OCI-LY7 (cell line): ENCODE data around the gene CDC14B. TPM values are rescaled to one million over a fixed set of nuclear protein-coding genes. Genes with fewer than 3 reads are reported as not detected.

Experiments
- BruUV-seq: library from RNA; stranded (reverse); fragments of 400-500 nt; replicated peaks from 2 replicates; lab custom pipeline; 2021; lab: Mats Ljungman, UMichigan
- CTCF ChIA-PET: fragments of 300-600 bp; sonication (Branson Sonifier 250); formaldehyde crosslinking; loops from one replicate; lab custom pipeline; 2022; ENCODE audit warnings: antibody characterized with exemption; ENCODE audit not compliant: unreplicated experiment; lab: Charles Lee
- POLR2A ChIA-PET: fragments of 300-600 bp; sonication (Branson Sonifier 250); formaldehyde crosslinking; loops from one replicate; lab custom pipeline; 2022; ENCODE audit warnings: antibody characterized with exemption; lab: Charles Lee
- DNase-seq: peaks from one replicate; pipeline ENCODE4 v3.0.0-alpha.2; 2015; ENCODE audit warnings: low spot score
- H2AFZ ChIP-seq: fragments of 200-600 bp; sonication (generic), shearing (Covaris generic); 2 replicates; pipeline ENCODE4 v1.6.1; 2014; ENCODE audit warnings: mild to moderate bottlenecking, antibody characterized with exemption, low read length, moderate library complexity
- H3K27ac ChIP-seq: fragments of 200-600 bp; sonication (generic); 2 replicates; pipeline ENCODE4 v1.5.1; 2014; ENCODE audit warnings: mixed run types, low read depth, mild to moderate bottlenecking, moderate library complexity, low read length, inconsistent platforms; ENCODE audit not compliant: poor library complexity, severe bottlenecking
- H3K36me3 ChIP-seq: fragments of 200-600 bp; sonication (generic); 2 replicates; pipeline ENCODE4 v1.6.1; 2014; ENCODE audit warnings: mild to moderate bottlenecking, antibody characterized with exemption, low read length, moderate library complexity, mixed read lengths; ENCODE audit not compliant: insufficient read depth
- H3K4me1 ChIP-seq: fragments of 200-600 bp; sonication (generic); 2 replicates; pipeline ENCODE4 v1.5.1; 2014; ENCODE audit warnings: mild to moderate bottlenecking, low read length; ENCODE audit not compliant: insufficient read depth, poor library complexity, severe bottlenecking
- H3K4me2 ChIP-seq: fragments of 200-600 bp; sonication (generic); 2 replicates; pipeline ENCODE4 v1.6.1; 2014; ENCODE audit warnings: mild to moderate bottlenecking, low read length
- H3K4me3 ChIP-seq: fragments of 200-600 bp; sonication (generic); 2 replicates; pipeline ENCODE4 v1.5.1; 2014; ENCODE audit warnings: mild to moderate bottlenecking, low read depth, low read length; ENCODE audit not compliant: poor library complexity, severe bottlenecking
- H3K79me2 ChIP-seq: fragments of 200-600 bp; sonication (generic); 2 replicates; pipeline ENCODE4 v1.6.1; 2016; ENCODE audit warnings: low read depth, mild to moderate bottlenecking, low read length, moderate library complexity, mixed read lengths; ENCODE audit not compliant: insufficient read depth
- H3K9me2 ChIP-seq: fragments of 200-600 bp; sonication (generic); 2 replicates; pipeline ENCODE4 v1.6.1; 2016; ENCODE audit warnings: mild to moderate bottlenecking, low read length, mixed read lengths; ENCODE audit not compliant: insufficient read depth
- H3K9me3 ChIP-seq: fragments of 200-600 bp; sonication (generic); 2 replicates; pipeline ENCODE4 v1.6.1; 2014; ENCODE audit warnings: mild to moderate bottlenecking, mixed run types, low read length, mixed read lengths
- H4K20me1 ChIP-seq: fragments of 200-600 bp; sonication (generic); 2 replicates; pipeline ENCODE4 v1.6.1; 2014; ENCODE audit warnings: mild to moderate bottlenecking, antibody characterized with exemption, low read length, moderate library complexity, mixed read lengths; ENCODE audit not compliant: insufficient read depth
- EZH2phosphoT487 ChIP-seq: fragments of 200-600 bp; sonication (generic); IDR thresholded peaks from 2 replicates; pipeline ENCODE4 v1.6.1; 2018; ENCODE audit warnings: low read depth, borderline replicate concordance, mild to moderate bottlenecking, mixed run types, antibody characterized with exemption, low read length, moderate library complexity, mixed read lengths
- intact Hi-C: fragments of 100-400 bp; cut with micrococcal nuclease; formaldehyde crosslinking; loops from one replicate; pipeline ENCODE4 v1.10.0; 2022; ENCODE audit not compliant: unreplicated experiment
- total RNA-seq, 2 experiments: library from RNA; depleted of rRNA in 1 of 2; stranded (reverse); fragments of >200 nt in 1 of 2; shearing (Covaris generic) in 1 of 2; gene quantifications; 2 replicates each; pipeline ENCODE4 v1.2.3, GENCODE V29; 2014 to 2022
- TF ChIP-seq, protein P1 (sequence below): fragments of 200-600 bp; sonication (generic); conservative IDR thresholded peaks from 2 replicates; pipeline ENCODE4 v1.5.1; 2014; ENCODE audit warnings: mild to moderate bottlenecking, antibody characterized with exemption, low read length, moderate library complexity, mixed read lengths

Gene CDC14B
- total RNA-seq, 2 experiments from 2014 or later = 0.27 TPM; not detected in 1

GRCh38 chr9:96567203-96567700 is 52.4 kb downstream of the CDC14B start:
- Histone ChIP-seq H3K36me3 (no peaks in the 10 kb centered on the region), H2AFZ (peak overlapping the region; percentile 91), H3K9me3 (no peaks in the 10 kb centered on the region), H3K4me3 (peak overlapping the region; percentile 66), H3K79me2 (no peaks in the 10 kb centered on the region), H3K4me2 (peak overlapping the region; percentile 81), H3K9me2 (no peaks in the 10 kb centered on the region), H3K4me1 (peaks cover 5% of the 10 kb centered on the region), H3K27ac (no peak overlapping the region), H4K20me1 (no peaks in the 10 kb centered on the region)
- BruUV-seq = no TSS peak
- TF ChIP-seq EZH2phosphoT487 = no peak
- TF ChIP-seq, protein P1, sequence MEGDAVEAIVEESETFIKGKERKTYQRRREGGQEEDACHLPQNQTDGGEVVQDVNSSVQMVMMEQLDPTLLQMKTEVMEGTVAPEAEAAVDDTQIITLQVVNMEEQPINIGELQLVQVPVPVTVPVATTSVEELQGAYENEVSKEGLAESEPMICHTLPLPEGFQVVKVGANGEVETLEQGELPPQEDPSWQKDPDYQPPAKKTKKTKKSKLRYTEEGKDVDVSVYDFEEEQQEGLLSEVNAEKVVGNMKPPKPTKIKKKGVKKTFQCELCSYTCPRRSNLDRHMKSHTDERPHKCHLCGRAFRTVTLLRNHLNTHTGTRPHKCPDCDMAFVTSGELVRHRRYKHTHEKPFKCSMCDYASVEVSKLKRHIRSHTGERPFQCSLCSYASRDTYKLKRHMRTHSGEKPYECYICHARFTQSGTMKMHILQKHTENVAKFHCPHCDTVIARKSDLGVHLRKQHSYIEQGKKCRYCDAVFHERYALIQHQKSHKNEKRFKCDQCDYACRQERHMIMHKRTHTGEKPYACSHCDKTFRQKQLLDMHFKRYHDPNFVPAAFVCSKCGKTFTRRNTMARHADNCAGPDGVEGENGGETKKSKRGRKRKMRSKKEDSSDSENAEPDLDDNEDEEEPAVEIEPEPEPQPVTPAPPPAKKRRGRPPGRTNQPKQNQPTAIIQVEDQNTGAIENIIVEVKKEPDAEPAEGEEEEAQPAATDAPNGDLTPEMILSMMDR = no peak
- peak; percentile 9 for DNase-seq
- intact Hi-C loops = loop anchor here (2.0 to 5.0 kb wide), 2 partner anchors 116 to 240 kb away; partner anchors contain the start of gene HABP4
- POLR2A ChIA-PET = interaction anchor here (0.6 to 1.3 kb wide), 3 partner anchors 10 to 170 kb away, joined by 3 to 6 read pairs (median 4); no protein-coding TSS in a partner anchor
- CTCF ChIA-PET = interaction anchor here (0.6 to 1.0 kb wide), 5 partner anchors 15 to 1065 kb away, joined by 3 read pairs; no protein-coding TSS in a partner anchor

GRCh38 chr9:96566498-96567202 is 53.0 kb downstream of the CDC14B start:
- CTCF ChIA-PET = interaction anchor here (0.6 to 1.0 kb wide), 6 partner anchors 15 to 1066 kb away, joined by 3 read pairs; no protein-coding TSS in a partner anchor
- H3K36me3 ChIP-seq = no peaks in the 10 kb centered on the region
- H4K20me1 ChIP-seq = no peaks in the 10 kb centered on the region
- H3K79me2 ChIP-seq = no peaks in the 10 kb centered on the region
- peak overlapping the region; percentile 66 for H3K4me3 ChIP-seq
- peak overlapping the region; percentile 91 for H2AFZ ChIP-seq
- BruUV-seq = no TSS peak
- peaks cover 5% of the 10 kb centered on the region for H3K4me1 ChIP-seq
- no peaks in the 10 kb centered on the region for H3K9me3 ChIP-seq
- POLR2A ChIA-PET = interaction anchor here (1.2 to 1.3 kb wide), 2 partner anchors 9 to 11 kb away, joined by 3 to 4 read pairs; no protein-coding TSS in a partner anchor
- no peak for TF ChIP-seq EZH2phosphoT487
- TF ChIP-seq, protein P1 = peak; percentile 76
- DNase-seq = peak; percentile 74
- peak overlapping the region; percentile 81 for H3K4me2 ChIP-seq
- intact Hi-C loops = loop anchor here (2.0 to 5.0 kb wide), 2 partner anchors 116 to 239 kb away; partner anchors contain the start of gene HABP4
- H3K9me2 ChIP-seq = no peaks in the 10 kb centered on the region
- H3K27ac ChIP-seq = no peak overlapping the region
